Thyroid gland (tissue), 4 donors: ENCODE measurements around the gene AATF.

Experiments
- CTCF ChIP-seq, 6 experiments: fragments of 200-600 bp in 3 of 6; fragments of 450-650 bp in 3 of 6; sonication (generic) in 3 of 6; IDR thresholded peaks; one replicate each; pipeline ENCODE4 v1.5.1; 2016 to 2019; ENCODE audit warnings: antibody characterized with exemption in 6 of 6, mild to moderate bottlenecking in 2 of 6, inconsistent platforms in 1 of 6, moderate library complexity in 1 of 6
- POLR2A ChIP-seq, 2 donors: fragments of 450-650 bp; IDR thresholded peaks; one replicate each; pipeline ENCODE4 v1.6.1; 2017; ENCODE audit warnings: antibody characterized with exemption in 2 of 2, mild to moderate bottlenecking in 2 of 2, moderate library complexity in 1 of 2

GRCh38 chr17:36907407-36907806 is 41.3 kb upstream of the AATF start:
- no peak for TF ChIP-seq CTCF (IDR thresholded peaks at IDR 0.05)
- no peak for TF ChIP-seq POLR2A (IDR thresholded peaks at IDR 0.05)
